Activated T-helper 1 cell treated with anti-CD3 and anti-CD28 coated beads, Interleukin-2, amount 50 U/mL, for 16 hours (primary cell): Measurements from ENCODE around the gene TMEM145.

Experiments used
- DNase-seq, 2 donors: peaks; one replicate each; pipeline ENCODE4 v3.0.0-alpha.2; 2020; ENCODE audit warnings: low read depth in 1 of 2, low spot score in 1 of 2

Gene TMEM145

DNA sequence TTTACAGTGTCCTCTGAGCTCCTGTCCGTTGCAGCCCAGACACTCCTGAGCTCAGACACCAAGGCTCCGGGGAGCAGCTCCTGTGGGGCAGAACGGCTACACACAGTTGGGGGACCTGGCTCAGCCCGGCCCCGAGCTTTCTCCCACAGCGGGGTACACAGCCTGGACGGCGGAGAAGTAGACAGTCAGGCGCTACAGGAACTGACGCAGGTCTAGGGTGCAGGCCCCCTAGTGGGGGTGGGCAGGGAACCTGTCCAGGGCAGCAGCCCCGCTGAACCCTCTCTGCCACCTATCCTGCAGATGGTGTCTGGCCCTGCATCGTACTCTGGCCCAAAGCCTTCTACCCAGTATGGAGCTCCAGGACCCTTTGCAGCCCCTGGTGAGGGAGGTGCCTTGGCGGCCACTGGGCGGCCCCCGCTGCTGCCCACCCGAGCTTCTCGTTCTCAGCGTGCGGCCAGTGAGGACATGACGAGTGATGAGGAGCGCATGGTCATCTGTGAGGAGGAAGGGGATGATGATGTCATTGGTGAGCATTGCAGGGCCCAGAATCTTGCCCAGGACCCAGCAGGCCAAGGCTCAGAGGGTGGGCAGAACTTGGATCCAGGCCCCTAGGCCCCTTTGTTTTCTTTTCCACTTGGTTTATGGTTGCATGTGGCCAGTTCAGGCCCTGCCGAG lies 24.1 kb upstream of the TMEM145 start:
- no peak for DNase-seq

DNA sequence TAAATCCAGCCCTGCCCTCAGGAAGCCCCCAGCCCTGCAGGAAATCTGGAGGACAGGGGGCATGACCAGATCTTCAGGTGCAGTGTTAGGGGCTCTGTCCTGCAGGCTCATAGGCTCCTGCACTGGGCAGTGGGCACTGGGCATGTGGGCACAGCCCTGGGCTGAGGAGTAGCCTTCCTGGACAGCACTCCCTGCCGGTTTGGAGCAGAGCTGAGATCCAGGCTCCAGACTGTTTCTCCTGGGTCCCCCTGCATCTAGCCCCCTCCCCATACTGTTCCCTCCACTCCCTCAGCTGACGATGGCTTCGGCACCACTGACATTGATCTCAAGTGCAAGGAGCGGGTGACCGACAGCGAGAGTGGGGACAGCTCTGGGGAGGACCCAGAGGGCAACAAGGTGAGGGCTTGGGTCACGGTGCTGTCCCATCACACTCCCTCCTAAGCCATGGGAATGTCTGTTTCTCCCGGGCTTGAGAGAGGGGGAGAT lies 23.5 kb upstream of the TMEM145 start:
- no peak for DNase-seq

DNA sequence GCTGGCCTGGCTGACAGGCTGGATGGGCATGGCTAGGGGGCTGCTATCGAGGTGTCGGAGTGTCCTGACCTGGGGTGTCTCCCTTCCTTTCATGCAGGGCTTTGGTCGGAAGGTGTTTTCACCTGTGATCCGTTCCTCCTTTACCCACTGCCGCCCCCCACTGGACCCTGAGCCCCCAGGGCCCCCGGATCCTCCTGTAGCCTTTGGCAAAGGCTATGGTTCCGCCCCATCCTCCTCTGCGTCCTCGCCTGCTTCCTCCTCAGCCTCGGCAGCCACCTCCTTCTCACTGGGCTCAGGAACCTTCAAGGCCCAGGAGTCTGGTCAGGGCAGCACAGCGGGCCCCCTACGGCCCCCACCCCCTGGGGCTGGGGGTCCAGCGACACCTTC lies 23.0 kb upstream of the TMEM145 start:
- DNase-seq = no peak

DNA sequence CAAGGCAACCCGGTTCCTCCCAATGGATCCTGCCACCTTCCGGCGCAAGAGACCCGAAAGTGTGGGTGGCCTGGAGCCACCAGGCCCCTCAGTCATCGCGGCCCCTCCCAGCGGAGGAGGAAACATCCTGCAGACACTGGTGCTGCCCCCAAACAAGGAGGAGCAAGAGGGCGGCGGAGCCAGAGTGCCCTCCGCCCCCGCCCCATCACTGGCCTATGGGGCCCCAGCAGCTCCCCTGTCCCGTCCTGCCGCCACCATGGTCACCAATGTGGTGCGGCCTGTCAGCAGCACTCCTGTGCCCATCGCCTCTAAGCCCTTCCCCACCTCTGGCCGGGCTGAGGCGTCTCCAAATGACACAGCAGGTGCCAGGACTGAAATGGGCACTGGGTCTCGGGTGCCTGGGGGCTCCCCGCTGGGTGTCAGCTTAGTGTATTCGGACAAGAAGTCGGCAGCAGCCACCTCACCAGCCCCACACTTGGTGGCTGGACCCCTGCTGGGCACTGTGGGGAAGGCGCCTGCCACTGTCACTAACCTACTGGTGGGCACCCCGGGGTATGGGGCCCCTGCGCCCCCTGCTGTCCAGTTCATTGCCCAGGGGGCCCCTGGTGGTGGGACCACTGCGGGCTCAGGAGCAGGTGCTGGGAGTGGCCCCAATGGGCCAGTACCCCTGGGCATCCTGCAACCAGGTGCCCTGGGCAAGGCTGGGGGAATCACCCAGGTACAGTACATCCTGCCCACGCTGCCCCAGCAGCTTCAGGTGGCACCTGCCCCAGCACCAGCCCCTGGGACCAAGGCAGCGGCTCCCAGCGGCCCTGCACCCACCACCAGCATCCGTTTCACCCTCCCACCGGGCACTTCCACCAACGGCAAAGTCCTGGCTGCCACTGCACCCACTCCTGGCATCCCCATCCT lies 22.3 kb upstream of the TMEM145 start:
- peak; percentile 22 to 41 for DNase-seq

DNA sequence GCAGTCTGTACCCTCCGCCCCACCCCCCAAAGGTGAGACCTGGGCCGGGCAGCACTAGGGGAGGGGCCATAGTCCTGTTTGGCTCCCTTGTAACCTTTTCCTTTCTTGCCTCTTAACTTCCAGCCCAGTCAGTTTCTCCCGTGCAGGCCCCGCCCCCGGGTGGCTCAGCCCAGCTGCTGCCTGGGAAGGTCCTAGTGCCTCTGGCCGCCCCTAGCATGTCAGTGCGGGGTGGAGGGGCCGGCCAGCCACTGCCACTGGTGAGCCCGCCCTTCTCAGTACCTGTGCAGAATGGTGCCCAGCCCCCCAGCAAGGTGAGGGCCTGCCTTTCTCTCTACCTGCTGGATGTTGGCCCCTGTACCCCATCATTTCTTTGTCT lies 21.7 kb upstream of the TMEM145 start:
- no peak for DNase-seq

DNA sequence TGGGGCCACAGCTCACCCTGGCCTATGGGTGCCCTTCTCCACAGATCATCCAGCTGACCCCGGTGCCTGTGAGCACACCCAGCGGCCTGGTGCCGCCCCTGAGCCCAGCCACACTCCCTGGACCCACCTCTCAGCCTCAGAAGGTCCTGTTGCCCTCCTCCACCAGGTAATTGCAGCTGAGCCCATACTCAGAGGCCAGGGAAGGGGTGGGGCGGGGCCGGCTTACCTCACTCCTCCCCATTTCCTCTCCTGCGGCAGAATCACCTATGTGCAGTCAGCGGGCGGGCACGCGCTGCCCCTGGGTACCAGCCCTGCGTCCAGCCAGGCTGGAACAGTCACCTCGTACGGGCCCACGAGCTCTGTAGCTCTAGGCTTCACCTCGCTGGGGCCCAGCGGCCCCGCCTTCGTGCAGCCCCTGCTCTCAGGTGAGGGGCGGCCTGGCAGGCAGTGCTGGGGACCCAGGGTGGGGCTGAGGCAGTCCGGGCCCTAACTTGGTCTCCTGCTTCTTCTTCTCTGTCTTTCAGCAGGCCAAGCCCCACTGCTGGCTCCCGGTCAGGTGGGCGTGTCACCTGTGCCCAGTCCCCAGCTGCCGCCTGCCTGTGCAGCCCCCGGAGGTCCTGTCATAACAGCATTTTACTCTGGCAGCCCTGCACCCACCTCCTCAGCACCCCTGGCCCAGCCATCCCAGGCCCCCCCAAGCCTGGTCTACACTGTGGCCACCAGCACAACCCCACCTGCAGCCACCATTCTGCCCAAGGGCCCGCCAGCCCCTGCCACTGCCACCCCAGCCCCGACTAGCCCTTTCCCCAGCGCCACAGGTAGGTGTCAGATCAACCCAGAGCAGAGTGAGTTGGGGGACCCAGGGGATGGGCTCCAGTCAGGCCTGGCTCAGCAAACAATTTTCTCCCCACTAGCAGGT lies 20.8 kb upstream of the TMEM145 start:
- no peak for DNase-seq

DNA sequence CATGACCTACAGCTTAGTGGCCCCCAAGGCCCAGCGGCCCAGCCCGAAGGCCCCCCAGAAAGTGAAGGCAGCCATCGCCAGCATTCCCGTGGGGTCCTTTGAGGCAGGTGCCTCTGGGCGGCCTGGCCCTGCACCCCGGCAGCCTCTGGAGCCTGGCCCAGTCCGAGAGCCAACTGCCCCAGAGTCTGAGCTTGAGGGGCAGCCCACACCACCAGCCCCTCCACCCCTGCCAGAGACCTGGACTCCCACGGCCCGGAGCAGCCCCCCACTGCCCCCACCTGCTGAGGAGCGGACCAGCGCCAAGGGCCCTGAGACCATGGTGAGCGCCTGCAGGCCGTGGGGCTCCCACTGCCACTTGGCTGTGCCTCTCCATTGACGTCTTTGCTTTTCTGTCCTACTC lies 20.1 kb upstream of the TMEM145 start:
- DNase-seq = no peak

DNA sequence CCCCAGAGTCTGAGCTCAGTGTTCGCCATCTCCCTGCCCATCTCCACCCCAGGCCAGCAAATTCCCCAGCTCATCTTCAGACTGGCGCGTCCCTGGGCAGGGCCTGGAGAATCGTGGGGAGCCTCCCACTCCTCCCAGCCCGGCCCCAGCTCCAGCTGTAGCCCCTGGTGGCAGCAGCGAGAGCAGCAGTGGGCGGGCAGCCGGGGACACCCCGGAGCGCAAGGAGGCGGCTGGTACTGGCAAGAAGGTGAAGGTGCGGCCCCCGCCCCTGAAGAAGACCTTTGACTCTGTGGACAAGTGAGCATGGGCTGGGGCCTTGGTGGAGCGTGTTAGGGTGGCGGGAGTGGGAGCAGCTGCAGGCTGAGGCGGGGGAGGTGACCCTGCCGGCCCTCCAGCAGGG lies 19.6 kb upstream of the TMEM145 start:
- no peak for DNase-seq

DNA sequence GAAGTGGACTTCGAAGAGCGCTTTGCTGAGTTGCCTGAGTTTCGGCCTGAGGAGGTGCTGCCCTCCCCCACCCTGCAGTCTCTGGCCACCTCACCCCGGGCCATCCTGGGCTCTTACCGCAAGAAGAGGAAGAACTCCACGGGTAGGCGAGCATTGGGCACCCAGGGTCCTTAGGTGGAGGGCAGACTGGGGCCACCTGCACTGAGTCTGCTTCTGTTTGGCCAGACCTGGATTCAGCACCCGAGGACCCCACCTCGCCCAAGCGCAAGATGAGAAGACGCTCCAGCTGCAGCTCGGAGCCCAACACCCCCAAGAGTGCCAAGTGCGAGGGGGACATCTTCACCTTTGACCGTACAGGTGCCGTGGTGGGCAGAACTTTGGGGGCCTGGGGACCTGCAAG lies 19.2 kb upstream of the TMEM145 start:
- DNase-seq = no peak

DNA sequence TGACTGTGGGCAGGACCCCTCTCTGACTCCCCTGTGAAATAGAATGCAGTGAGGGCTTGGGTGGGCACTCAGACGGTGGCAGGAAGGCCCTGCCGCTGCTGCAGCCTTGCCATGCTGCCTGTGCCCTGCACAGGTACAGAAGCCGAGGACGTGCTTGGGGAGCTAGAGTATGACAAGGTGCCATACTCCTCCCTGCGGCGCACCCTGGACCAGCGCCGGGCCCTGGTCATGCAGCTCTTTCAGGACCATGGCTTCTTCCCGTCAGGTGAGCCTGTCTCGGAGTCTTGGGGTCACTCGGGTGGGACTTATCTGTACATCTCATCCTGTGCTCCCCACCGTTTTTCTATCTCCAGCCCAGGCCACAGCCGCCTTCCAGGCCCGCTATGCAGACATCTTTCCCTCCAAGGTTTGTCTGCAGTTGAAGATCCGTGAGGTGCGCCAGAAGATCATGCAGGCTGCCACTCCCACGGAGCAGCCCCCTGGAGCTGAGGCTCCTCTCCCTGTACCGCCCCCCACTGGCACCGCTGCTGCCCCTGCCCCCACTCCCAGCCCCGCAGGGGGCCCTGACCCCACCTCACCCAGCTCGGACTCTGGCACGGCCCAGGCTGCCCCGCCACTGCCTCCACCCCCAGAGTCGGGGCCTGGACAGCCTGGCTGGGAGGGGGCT lies 18.5 kb upstream of the TMEM145 start:
- DNase-seq = no peak

DNA sequence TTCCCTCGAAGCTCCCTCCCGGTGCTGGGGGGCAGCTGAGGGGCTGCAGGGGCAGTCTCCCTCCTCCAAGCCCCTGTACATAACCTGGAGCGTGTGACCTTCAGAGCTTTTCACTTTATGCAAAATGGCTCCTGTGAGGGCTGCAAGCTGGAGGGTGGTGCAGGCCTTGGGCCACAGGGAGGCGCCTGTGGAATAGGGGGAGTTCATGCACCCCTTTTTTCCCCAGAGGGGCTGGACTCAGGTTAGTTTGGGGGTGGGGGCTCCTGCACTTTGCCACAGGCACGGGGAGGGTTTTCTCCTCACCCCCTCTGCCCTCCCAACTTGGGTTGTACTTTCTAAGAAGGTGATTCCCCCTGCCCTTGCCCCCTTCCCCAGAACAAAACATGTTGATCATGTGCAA lies 17.8 kb upstream of the TMEM145 start:
- no peak for DNase-seq

DNA sequence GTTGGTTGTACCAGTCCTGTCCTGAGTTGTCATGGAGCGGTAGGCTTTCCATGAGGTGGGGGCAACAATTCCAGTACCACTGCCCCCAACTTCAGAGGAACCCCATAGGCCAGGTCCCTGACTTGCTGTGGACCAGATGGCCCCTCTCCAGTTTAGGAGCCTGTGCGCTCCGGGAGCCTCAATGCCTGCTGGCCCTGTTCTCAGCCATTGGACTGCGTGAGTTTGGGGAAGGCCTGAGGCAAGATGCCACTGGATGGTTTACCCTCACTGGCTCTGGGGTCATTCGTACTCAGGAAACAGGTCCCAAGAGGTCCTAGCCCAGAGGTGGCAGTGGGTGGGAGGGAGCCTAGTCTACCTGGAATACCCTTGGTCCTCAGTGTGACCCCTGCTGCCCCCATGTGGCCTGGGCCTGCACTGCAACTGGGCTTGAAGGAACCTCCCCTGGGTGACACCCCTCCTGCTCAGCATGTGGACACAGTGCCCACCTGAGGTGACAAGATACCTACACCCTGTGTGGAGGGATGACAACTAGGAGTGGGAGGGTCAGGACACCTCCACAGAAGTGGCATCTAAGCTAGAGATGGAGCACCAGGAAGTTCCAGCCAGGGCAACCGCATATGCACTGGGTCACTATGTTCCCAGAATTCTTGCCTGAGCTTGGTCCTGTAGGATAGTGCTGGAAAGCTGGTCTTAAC lies 17.1 kb upstream of the TMEM145 start:
- peak; percentile 81 to 91 for DNase-seq

DNA sequence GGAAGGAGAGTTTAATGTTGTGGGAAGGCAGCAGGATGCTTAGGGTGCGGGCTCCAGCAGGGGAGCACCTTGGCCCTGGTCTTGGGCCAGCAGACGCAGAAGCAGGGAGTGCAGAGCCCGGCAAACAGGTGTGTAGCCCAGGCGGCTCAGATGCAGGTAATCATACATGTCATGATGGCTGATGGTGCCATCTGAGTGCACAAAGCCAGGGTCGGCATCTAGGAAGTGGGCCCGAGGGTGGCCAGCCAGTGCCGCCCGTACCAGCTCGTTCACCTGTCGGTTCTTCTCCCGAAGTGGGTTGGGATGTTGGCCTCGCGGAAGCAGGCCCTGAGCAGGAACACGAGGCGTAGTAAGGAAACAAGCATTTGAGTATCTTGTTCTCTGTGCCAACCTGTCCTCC lies 16.1 kb upstream of the TMEM145 start:
- DNase-seq = no peak

DNA sequence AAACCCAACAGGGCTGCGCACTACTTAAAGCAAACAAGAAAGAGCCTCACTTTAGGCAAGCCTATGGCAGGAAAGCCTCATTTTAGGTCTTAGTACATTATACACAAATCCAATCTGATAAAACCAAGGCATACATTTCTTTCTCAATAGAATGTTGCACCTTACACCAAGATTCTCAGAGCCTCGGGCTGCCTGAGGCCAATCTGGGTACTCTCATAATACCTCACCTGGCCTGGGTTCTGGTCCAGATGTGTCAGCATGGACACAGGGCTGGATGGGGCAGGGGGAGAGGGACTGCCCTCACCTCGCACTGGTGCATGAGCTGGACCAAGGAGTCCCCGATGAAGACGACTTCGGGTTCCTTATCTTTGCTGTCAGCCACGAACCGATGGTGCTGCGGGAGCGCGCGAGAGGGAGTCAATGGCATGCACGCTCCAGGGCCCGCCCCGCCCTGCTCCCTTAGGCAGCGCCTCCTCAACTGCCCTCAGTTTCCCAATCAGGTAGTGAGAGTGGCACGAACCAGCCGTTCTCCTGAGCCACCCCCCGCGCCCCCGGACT lies 11.4 kb upstream of the TMEM145 start, which contains the start of gene PRR19:
TSS of gene PRR19 (plus strand) at position 487 of the 558 bp plus-strand sequence. CDS start 7,453 bp downstream, outside the sequence.
- DNase-seq = no peak

DNA sequence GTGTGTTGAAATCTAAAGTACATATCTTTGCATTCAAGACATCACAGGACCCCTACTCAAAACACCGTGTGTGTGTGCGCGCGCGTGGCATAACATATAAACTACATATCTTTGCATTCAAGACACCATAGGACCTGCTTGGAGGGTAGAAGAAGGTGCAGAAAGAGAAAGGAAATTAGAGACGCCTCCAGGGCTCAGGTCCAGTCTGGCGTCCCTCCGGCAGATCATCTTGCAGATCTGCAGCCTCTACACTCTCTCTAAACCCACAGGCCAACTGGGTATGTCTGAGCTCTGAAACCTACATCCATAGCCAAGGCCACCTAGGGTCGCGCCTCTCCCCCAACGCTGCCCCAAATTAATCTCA lies 10.0 kb upstream of the TMEM145 start:
- DNase-seq = no peak

DNA sequence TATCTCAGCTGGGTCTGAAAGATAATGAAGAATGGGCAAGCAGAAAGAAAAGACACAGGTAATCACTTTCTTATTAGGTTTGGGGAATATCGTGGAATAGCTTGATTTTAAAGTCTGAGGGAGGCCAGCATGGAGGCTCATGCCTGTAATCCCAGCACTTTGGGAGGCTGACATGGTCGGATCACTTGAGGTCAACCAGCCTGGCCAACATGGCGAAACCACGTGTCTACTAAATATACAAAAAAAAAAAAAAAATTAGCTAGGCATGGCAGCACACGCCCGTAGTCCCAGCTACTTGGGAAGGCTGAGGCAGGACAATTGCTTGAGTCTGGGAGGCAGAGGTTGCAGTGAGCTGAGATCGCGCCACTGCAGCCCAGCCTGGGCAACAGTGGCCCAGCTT lies 9.2 kb upstream of the TMEM145 start:
- no peak for DNase-seq

DNA sequence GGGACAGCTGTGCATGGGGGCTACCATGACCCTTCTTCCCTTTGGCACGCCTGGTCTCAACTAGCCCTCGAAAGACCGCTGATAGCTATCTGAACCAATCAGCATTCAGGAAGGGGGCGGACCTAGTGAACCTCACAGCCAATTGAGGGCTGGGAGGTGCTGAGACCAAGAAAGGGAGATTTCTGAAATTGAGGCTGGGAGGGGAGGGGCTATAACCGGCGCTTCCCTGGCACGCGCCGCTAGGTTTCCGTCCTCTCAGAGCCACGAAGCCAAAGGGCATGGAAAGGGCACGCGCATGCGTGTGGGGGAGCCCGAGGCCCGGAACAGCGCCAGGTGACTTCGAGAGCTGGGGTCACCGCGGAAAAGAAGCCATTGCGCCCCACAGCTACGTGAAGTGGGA lies 6.5 kb upstream of the TMEM145 start:
- DNase-seq = no peak

DNA sequence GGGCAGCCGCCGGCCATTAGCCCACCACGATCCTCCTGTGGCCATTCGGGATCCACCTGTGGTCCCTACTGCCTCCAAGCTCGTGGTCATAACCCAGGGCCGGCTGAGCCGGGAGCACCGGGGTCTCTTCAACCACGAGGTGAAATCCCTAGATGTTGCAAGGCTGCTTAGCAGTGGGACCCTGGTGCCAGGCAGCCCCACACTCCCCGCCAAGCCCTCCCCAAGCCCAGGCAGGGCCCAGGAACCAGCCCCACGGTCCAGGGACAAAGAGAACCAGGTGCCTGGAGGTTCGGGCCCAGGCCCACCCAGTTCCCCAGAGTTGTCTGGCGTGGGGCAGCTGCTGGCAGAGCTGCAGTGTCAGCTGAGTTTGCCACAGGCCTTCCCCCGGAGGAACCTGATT lies 3.4 kb upstream of the TMEM145 start:
- no peak for DNase-seq

DNA sequence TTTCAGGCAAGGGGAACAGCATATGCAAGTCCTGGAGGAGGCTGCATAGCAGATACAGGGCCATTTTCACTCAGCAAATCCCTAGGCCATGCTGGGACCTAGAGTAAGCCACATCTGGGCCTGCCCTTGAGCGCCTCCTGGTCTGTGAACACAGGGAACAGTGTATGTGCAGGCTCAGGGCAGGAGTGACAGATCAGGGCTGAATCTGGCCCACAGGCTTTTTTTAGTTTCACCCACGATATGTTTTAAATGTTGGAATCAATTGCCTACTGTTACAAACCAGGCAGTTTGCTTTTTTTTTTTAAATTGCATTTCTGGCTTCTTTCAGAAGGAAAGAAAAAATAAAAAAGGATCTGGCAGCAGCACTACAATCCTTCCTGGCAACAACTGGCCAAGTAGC lies 1.5 kb upstream of the TMEM145 start:
- no peak for DNase-seq

DNA sequence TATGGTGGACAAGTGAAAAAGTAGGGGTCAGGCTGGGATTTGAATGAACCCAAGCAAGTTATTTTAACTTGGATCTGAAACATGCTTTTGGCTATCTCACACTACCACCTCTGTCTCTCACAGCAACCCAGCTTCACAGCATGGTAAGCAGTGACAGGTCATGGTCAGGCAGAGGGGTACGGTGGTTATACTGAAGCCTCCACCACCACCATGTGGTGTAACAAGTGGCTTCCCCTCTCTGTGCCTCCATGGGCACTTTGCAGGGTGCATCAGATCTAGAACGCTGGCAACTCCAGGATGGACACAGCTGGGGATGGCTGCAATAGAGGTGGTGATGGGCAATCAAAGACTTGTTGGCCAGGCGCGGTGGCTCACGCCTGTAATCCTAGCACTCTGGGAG lies 739 bp upstream of the TMEM145 start:
- no peak for DNase-seq
